OCI-LY7 (cell line): ENCODE results near the gene MMD.

Experiments
- EZH2phosphoT487 ChIP-seq: fragments of 200-600 bp; sonication (generic); IDR thresholded peaks from 2 replicates; pipeline ENCODE4 v1.6.1; 2018; ENCODE audit warnings: low read depth, borderline replicate concordance, mild to moderate bottlenecking, mixed run types, antibody characterized with exemption, low read length, moderate library complexity, mixed read lengths
- TF ChIP-seq, protein P1 (sequence below): fragments of 200-600 bp; sonication (generic); conservative IDR thresholded peaks from 2 replicates; pipeline ENCODE4 v1.5.1; 2014; ENCODE audit warnings: mild to moderate bottlenecking, antibody characterized with exemption, low read length, moderate library complexity, mixed read lengths

DNA sequence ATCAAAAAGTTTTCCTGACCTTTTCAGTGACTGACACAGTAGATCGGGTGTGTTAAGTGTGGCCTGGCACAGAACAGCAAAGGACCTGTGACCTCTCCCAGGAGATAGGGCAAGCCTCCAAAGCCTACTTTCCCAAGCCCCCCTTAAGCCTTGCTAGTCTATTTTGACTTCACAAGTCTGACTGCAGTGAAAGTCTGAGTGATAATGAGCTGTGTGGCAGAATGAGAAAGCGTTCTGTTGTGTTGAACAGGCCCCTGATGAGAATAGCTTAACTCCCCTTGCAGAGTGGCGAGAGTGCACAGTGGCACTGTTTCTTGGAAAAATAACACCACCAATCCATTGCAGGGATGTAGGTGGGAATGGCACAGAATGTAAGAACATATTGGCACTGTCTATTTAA lies 32.8 kb downstream of the MMD start:
- TF ChIP-seq, protein P1, sequence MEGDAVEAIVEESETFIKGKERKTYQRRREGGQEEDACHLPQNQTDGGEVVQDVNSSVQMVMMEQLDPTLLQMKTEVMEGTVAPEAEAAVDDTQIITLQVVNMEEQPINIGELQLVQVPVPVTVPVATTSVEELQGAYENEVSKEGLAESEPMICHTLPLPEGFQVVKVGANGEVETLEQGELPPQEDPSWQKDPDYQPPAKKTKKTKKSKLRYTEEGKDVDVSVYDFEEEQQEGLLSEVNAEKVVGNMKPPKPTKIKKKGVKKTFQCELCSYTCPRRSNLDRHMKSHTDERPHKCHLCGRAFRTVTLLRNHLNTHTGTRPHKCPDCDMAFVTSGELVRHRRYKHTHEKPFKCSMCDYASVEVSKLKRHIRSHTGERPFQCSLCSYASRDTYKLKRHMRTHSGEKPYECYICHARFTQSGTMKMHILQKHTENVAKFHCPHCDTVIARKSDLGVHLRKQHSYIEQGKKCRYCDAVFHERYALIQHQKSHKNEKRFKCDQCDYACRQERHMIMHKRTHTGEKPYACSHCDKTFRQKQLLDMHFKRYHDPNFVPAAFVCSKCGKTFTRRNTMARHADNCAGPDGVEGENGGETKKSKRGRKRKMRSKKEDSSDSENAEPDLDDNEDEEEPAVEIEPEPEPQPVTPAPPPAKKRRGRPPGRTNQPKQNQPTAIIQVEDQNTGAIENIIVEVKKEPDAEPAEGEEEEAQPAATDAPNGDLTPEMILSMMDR, result no peak
- no peak for TF ChIP-seq EZH2phosphoT487
